H9 (cell line): ENCODE measurements around the gene DICER1. TPM values are rescaled to one million over a fixed set of nuclear protein-coding genes. Genes with fewer than 3 reads are reported as not detected.

Experiments
- DNase-seq: peaks from one replicate; pipeline ENCODE4 v3.0.0-alpha.2; 2017
- H2AFZ ChIP-seq: one replicate; pipeline ENCODE4 v1.6.1; 2013; ENCODE audit warnings: mild to moderate bottlenecking, low read length, control low read depth, moderate library complexity
- H2AK5ac ChIP-seq: 2 replicates; pipeline ENCODE4 v1.6.1; 2013; ENCODE audit warnings: low read length, control low read depth, mixed read lengths; ENCODE audit not compliant: insufficient read length
- H2BK120ac ChIP-seq: one replicate; pipeline ENCODE4 v1.6.1; 2013; ENCODE audit warnings: low read depth, mild to moderate bottlenecking, low read length, control low read depth, inconsistent platforms; ENCODE audit not compliant: poor library complexity, severe bottlenecking
- H2BK12ac ChIP-seq: 2 replicates; pipeline ENCODE4 v1.6.1; 2013; ENCODE audit warnings: low read length, control low read depth, mixed read lengths, low read depth; ENCODE audit not compliant: insufficient read length
- H2BK15ac ChIP-seq: 2 replicates; pipeline ENCODE4 v1.6.1; 2013; ENCODE audit warnings: low read depth, low read length, control low read depth
- H2BK20ac ChIP-seq: one replicate; pipeline ENCODE4 v1.6.1; 2013; ENCODE audit warnings: low read depth, mild to moderate bottlenecking, low read length, control low read depth, inconsistent platforms; ENCODE audit not compliant: poor library complexity, severe bottlenecking
- H2BK5ac ChIP-seq: 2 replicates; pipeline ENCODE4 v1.6.1; 2013; ENCODE audit warnings: low read length, control low read depth, mixed read lengths; ENCODE audit not compliant: insufficient read length
- H3K14ac ChIP-seq: 2 replicates; pipeline ENCODE4 v1.6.1; 2013; ENCODE audit warnings: low read length, control low read depth; ENCODE audit not compliant: insufficient read depth
- H3K18ac ChIP-seq: 2 replicates; pipeline ENCODE4 v1.6.1; 2013; ENCODE audit warnings: low read depth, mild to moderate bottlenecking, mixed read lengths, low read length, control low read depth; ENCODE audit not compliant: insufficient read length
- H3K23ac ChIP-seq: 2 replicates; pipeline ENCODE4 v1.6.1; 2013; ENCODE audit warnings: low read length, control low read depth, mixed read lengths, low read depth; ENCODE audit not compliant: insufficient read length
- H3K23me2 ChIP-seq: 2 replicates; pipeline ENCODE4 v1.6.1; 2013; ENCODE audit warnings: low read depth, mild to moderate bottlenecking, mixed read lengths, low read length, control low read depth; ENCODE audit not compliant: insufficient read length, poor library complexity, severe bottlenecking
- H3K27ac ChIP-seq: 2 replicates; pipeline ENCODE4 v1.5.1; 2013; ENCODE audit warnings: low read length, control low read depth, mixed read lengths, low read depth; ENCODE audit not compliant: insufficient read length
- H3K27me3 ChIP-seq: 2 replicates; pipeline ENCODE4 v1.6.1; 2013; ENCODE audit warnings: low read length, control low read depth, inconsistent platforms; ENCODE audit not compliant: insufficient read depth
- H3K4ac ChIP-seq: 2 replicates; pipeline ENCODE4 v1.6.1; 2013; ENCODE audit warnings: low read depth, mild to moderate bottlenecking, control low read depth, inconsistent platforms, low read length, moderate library complexity
- H3K4me1 ChIP-seq: 2 replicates; pipeline ENCODE4 v1.6.1; 2013; ENCODE audit warnings: low read length, control low read depth, inconsistent platforms; ENCODE audit not compliant: insufficient read depth
- H3K4me2 ChIP-seq: 2 replicates; pipeline ENCODE4 v1.6.1; 2013; ENCODE audit warnings: low read length, control low read depth, mixed read lengths; ENCODE audit not compliant: insufficient read length, insufficient read depth
- H3K56ac ChIP-seq: 2 replicates; pipeline ENCODE4 v1.6.1; 2013; ENCODE audit warnings: low read depth, mild to moderate bottlenecking, mixed read lengths, low read length, control low read depth; ENCODE audit not compliant: insufficient read length
- H3K79me1 ChIP-seq: 2 replicates; pipeline ENCODE4 v1.6.1; 2013; ENCODE audit warnings: low read depth, mild to moderate bottlenecking, moderate library complexity, low read length, control low read depth, inconsistent platforms; ENCODE audit not compliant: insufficient read depth, poor library complexity, severe bottlenecking
- H3K79me2 ChIP-seq: 2 replicates; pipeline ENCODE4 v1.6.1; 2013; ENCODE audit warnings: low read length, control low read depth, inconsistent platforms; ENCODE audit not compliant: insufficient read depth
- H3K9ac ChIP-seq: 2 replicates; pipeline ENCODE4 v1.6.1; 2013; ENCODE audit warnings: low read length, control low read depth, mixed read lengths; ENCODE audit not compliant: insufficient read length; ENCODE audit errors: extremely low read depth
- H3K9me3 ChIP-seq: one replicate; pipeline ENCODE4 v1.6.1; 2013; ENCODE audit warnings: low read depth, low read length, inconsistent platforms; ENCODE audit not compliant: control insufficient read depth
- H3T11ph ChIP-seq: one replicate; pipeline ENCODE4 v1.6.1; 2013; ENCODE audit warnings: mild to moderate bottlenecking, low read length, control low read depth, inconsistent platforms
- H4K20me1 ChIP-seq: one replicate; pipeline ENCODE4 v1.6.1; 2013; ENCODE audit not compliant: control insufficient read depth, insufficient read length, insufficient read depth
- H4K5ac ChIP-seq: 2 replicates; pipeline ENCODE4 v1.6.1; 2013; ENCODE audit warnings: low read depth, mild to moderate bottlenecking, mixed read lengths, low read length, control low read depth; ENCODE audit not compliant: insufficient read length
- H4K8ac ChIP-seq: replicated peaks from 2 replicates; pipeline ENCODE4 v1.6.1; 2013; ENCODE audit warnings: low read length, control low read depth, mixed read lengths, low read depth; ENCODE audit not compliant: insufficient read length
- H4K91ac ChIP-seq: 2 replicates; pipeline ENCODE4 v1.6.1; 2013; ENCODE audit warnings: low read depth, mild to moderate bottlenecking, moderate library complexity, mixed read lengths, low read length, control low read depth; ENCODE audit not compliant: insufficient read length
- H3K27ac Mint-ChIP-seq, 3 experiments: 2 replicates in 2 of 3; 3 replicates in 1 of 3; pipeline ENCODE4 v1.8.0; 2020 to 2021; ENCODE audit warnings: mixed read lengths in 3 of 3, mild to moderate bottlenecking in 1 of 3, moderate library complexity in 1 of 3
- H3K27me3 Mint-ChIP-seq: 2 replicates; pipeline ENCODE4 v1.8.0; 2021; ENCODE audit warnings: low read depth, mild to moderate bottlenecking, moderate library complexity, mixed read lengths
- H3K36me3 Mint-ChIP-seq, 3 experiments: 2 replicates in 2 of 3; 3 replicates in 1 of 3; pipeline ENCODE4 v1.8.0; 2020 to 2021; ENCODE audit warnings: low read depth in 3 of 3, mixed read lengths in 3 of 3; ENCODE audit not compliant: insufficient read depth in 1 of 3
- H3K4me1 Mint-ChIP-seq, 2 experiments: 2 replicates each; pipeline ENCODE4 v1.8.0; 2020; ENCODE audit warnings: mixed read lengths in 2 of 2
- H3K4me3 Mint-ChIP-seq, 2 experiments: 2 replicates in 1 of 2; 3 replicates in 1 of 2; pipeline ENCODE4 v1.8.0; 2020 to 2021; ENCODE audit warnings: mild to moderate bottlenecking in 2 of 2, mixed read lengths in 2 of 2, moderate library complexity in 1 of 2
- H3K9me3 Mint-ChIP-seq, 2 experiments: 2 replicates in 1 of 2; 3 replicates in 1 of 2; pipeline ENCODE4 v1.8.0; 2020; ENCODE audit warnings: mild to moderate bottlenecking in 2 of 2, mixed read lengths in 2 of 2, moderate library complexity in 1 of 2
- CTCF ChIP-seq: fragments of 200-600 bp; sonication (generic); conservative IDR thresholded peaks from 3 replicates; pipeline ENCODE4 v1.8.0; 2021; ENCODE audit warnings: antibody characterized with exemption, mild to moderate bottlenecking
- whole genome bisulfite sequencing: extraction: QIAGEN DNeasy Blood & Tissue Kit; methylation state at CpG from one replicate; pipeline ENCODE4 v1.1.7; 2013; ENCODE audit warnings: missing lambda C conversion rate, low lambda C conversion rate, mixed read lengths; ENCODE audit not compliant: insufficient read length; ENCODE audit errors: extremely low coverage; 5-methylcytosine and 5-hydroxymethylcytosine counted together
- total RNA-seq: library from RNA; stranded (reverse); gene quantifications from 2 replicates; pipeline ENCODE4 v1.2.1, GENCODE V29; 2021

Gene DICER1
- total RNA-seq, 1 experiment from 2014 or later: 57.0 TPM

DNA sequence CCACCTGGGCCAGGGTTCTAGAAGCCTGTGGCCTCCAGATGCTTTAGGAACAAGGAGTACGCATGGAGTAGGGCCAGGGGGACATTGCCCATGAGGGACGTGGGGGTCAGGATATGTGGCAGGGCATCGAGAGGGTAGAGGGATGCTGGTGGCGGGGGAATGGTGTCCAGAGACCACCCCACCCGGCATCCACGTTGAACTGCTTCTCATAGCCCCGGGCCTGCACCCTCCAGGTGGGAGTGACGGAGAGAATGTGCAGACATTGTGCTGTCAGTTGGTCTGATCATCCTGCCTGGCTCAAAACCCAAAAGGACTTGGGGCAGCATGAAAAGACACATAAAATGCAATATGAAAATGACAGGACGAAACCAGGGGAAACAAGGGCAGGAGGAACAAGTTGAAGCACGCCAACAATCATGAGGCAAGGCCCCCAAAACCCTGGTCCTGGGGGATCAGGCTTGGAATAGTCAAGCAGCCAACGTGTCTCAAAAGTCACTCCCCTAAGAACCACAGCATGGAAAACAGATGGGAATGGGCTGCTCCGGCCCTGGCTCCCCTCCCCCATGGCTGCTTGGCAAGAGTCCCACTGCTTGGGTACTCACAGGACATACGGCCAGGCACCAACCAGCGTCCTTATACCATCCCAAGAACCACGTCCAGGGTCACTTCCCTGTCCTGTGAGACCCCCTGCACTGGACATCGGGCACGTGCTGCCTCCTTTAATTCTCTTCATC is 117.9 kb downstream of the DICER1 start:
- Histone ChIP-seq H3K9ac (no peak overlapping the region), H2BK5ac (no peak overlapping the region), H3K27ac (no peak overlapping the region), H3K27me3 (no peaks in the 10 kb centered on the region), H3K4ac (no peak overlapping the region), H4K8ac (no peak overlapping the region), H3K56ac (no peak overlapping the region), H3T11ph (no peak overlapping the region), H3K23ac (no peak overlapping the region), H2AFZ (no peak overlapping the region), H2AK5ac (no peak overlapping the region), H2BK12ac (no peak overlapping the region), H4K20me1 (no peaks in the 10 kb centered on the region), H3K79me1 (no peaks in the 10 kb centered on the region), H3K4me2 (no peak overlapping the region), H3K4me1 (no peaks in the 10 kb centered on the region), H4K5ac (no peak overlapping the region), H3K14ac (no peak overlapping the region), H3K18ac (no peak overlapping the region), H3K23me2 (no peaks in the 10 kb centered on the region), H2BK20ac (no peak overlapping the region), H2BK120ac (no peak overlapping the region), H2BK15ac (no peak overlapping the region), H3K9me3 (no peaks in the 10 kb centered on the region), H4K91ac (no peak overlapping the region), H3K79me2 (no peaks in the 10 kb centered on the region)
- no peak overlapping the region for H3K27ac Mint-ChIP-seq
- H3K4me3 Mint-ChIP-seq: no peak overlapping the region
- peaks cover 36% of the 10 kb centered on the region for H3K27me3 Mint-ChIP-seq
- no peak for DNase-seq
- no peaks in the 10 kb centered on the region for H3K36me3 Mint-ChIP-seq
- no peaks in the 10 kb centered on the region for H3K9me3 Mint-ChIP-seq
- H3K4me1 Mint-ChIP-seq: peaks cover 4 to 7% of the 10 kb centered on the region in 2 experiments; a peak in 3 of 4 replicates
- TF ChIP-seq CTCF: no peak
- no CpG with 5 or more reads among the region's 17 CpGs for WGBS
